Stimulated activated CD4-positive, alpha-beta T cell treated with anti-CD3 and anti-CD28 coated beads, TNF-alpha, amount 100 ng/mL, for 1 hour (primary cell): ENCODE measurements around the gene ANP32E.

ENCODE experiments used
- DNase-seq, 3 donors: peaks; one replicate each; pipeline ENCODE4 v3.0.0-alpha.2; 2020; ENCODE audit warnings: low read depth in 3 of 3, low spot score in 1 of 3

Gene ANP32E

DNA sequence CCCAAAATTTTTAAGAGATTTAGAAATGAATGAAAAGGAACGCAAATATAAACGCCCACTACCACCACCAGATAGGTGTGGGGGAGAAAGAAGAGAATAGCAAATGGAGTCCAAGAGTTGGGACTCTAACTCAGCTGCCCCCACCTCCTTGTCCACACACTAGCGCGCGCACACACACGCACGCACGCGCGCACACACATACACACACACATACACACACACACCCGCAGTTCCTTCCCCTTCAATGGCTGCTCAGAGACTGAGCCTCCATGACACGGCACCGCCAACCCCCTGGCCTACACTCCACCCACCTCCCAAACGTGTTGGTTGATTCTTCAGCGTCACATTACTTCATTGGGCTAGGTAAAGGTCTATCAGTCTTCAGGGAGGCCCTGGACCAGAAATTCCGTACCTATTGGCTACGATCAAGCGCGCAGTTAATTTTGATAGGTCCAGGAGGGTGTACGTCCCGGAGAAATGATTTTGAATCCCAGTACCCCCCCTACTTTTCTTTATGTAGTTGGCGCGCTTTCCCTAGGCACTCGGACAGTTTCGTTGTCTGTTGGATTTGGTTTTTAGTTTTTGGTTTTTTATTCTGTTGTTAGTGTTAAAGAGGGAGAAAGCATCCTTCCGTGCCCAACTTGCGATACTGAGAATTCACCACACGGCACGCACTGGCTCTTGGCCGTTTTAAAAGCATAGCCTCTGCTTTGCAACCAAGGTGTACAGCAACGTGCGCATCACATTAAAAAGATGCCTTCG lies at the start of gene ANP32E:
Gene ANP32E, minus strand, starts transcription at position 261 of the 762 bp plus-strand sequence. CDS start 326 bp downstream, outside the sequence.
- DNase-seq = peak; percentile 78 to 91 (median 86)

GRCh38 chr1:150283260-150283659 lies 47.3 kb upstream of the ANP32E start:
- DNase-seq = no peak

DNA sequence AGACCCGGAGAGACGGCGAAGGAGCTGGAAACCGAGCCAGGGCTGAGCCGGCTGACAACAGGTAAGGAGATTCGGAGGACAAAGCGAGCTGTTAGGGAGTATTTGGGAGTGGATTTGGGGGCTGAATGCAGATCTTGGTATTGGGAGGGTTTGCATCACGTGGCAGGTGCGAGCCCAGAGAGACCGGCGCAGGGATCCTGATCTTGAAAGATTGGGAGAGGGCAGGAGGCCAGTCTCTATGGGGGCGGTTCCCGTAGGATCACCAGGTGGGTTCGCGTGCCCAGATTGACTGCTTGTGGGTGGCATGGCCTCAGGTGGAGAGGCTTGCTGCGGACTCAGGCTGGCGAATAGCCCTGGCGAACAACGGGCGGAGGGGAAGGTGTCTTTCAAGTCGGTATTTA lies 46.6 kb upstream of the ANP32E start:
- no peak for DNase-seq

DNA sequence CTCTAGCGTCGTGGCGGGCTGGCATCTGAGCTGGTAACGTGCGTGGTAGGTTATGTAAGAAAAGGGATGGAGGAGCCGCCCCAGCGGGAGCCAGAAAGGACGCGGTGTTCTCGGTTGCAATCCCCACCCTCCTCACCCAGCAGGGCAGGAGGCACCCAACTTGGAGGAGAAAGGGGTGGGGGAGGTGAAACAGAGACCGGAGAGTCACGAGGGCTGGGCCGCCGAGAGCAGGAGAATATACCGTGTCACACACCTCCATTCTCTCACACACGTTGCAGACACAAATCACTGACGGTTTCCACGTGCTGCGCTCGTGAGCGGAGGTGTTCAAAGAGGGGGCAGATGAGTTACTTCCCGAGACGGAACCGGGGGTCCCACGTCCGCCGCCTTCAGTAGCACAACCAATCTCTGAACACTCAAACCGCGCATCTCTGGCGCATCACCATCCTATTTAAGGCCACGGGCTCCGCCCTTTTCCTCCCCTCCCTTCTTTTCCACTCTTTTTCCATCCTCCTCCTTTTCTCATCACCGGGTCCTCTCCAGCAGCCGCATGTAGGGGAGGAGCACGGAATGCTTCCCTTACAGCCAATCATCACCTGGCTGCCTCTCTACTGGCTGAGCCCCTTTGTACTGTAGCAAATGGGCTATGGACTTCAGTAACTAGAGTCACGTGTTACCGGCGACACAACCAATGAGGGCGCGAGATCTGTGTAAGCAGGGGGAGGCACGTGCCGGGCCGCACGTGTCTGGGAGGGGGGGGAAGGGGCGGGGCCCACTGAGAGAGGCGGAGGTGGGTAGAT lies 46.0 kb upstream of the ANP32E start, which contains the start of gene CIART:
Gene CIART, plus strand, starts transcription at position 797 of the 800 bp plus-strand sequence. CDS start 714 bp downstream, outside the sequence.
- peak; percentile 51 to 57 (median 52) for DNase-seq

- peak in 1 of 3 donors; percentile 39 for DNase-seq
These were observed 45.4 kb upstream of the ANP32E start for GRCh38 chr1:150281221-150281757.

DNA sequence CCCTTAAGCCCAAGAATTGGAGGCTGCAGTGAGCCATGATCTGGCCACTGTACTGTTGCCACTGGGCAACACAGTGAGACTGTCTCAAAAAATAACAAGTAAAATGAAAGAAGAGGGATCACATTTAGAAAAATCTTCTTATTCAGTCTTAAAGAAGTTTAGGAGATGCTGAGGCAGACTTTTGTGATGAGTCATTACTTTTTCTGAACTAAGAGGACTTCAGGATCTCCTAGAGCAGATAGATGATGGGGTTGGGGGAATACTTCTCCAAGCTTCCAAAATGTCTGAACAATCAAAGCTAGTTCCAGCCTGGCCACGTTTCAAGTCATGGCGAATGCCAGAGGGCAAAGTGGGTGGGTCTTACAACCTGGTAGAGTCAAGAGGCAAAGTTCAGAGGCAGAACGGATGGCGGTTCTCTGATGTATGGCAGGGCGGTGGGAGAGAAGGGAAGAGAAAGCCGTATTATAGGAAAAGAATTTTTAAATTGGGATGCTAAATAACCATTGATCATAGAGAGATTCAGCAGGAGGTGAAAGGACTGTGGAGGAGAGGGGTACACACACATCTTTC lies 44.3 kb upstream of the ANP32E start:
- no peak for DNase-seq

DNA sequence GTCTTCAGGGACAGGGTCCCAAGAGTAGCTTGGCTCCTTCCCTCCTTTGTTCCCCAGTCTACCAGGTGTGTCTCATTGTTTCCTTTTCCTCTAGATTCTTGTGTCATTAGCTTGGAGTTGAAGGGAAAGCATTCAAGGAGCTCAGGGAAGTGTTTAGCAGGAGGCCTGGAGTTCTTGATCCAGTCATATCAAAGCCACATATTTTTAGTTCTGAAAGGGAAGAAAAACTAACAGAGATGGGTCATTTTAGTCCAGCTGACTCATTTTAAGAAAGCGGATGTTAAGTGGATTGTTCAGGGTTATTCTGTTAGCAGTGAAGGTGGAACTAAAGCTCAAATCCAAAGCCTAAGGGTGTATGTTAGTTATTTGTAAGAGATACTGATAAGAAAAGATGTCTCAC lies 37.4 kb upstream of the ANP32E start:
- no peak for DNase-seq

GRCh38 chr1:150271291-150271959 lies 35.5 kb upstream of the ANP32E start:
- no peak for DNase-seq

- no peak for DNase-seq
These were observed 33.5 kb upstream of the ANP32E start for GRCh38 chr1:150269451-150269850.

GRCh38 chr1:150268705-150269403 lies 32.9 kb upstream of the ANP32E start, which contains the start of gene APH1A:
APH1A (minus strand) TSS chr1:150269016; CDS start chr1:150268810, 206 bp downstream.
- peak; percentile 79 to 85 (median 84) for DNase-seq

- DNase-seq = peak in 1 of 3 donors; percentile 10
These were observed 32.4 kb upstream of the ANP32E start for GRCh38 chr1:150268340-150268704.

DNA sequence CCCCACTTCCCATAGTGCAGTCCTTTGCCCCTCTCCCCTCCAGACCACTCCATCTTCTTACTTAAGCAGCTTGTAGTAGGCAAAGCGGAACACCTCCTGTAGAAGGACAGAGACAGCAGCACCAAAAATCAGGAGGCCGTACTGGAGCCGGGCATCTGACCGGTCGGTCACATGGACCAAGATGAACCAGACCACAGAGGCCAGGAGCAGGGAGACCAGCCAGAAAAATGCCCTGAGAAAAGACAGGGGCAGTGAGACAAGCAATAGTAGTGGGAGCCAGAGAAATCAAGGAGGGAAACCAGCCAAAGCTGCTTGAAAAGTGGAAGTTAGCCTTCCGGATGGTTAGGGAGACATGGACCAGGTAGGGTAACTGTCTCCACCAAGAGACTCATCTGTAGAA lies 32.0 kb upstream of the ANP32E start:
- DNase-seq = no peak

DNA sequence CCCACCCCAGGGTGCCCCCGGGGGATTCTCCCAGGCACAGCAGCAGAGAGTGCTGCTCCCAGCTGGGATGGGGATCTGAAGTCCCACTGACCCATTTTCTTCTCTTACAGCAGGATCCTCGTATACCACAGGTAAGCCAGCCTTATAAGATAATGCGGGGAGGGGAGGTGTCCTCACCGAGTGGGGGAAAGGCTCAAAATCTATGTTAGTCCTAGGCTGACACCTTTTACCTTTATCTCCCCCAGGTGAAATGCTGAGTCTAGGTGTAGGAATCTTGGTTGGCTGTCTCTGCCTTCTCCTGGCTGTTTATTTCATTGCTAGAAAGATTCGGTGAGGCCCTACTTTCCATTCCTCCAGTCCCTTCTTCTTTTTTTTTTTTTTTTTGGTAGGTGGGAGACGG lies 27.6 kb upstream of the ANP32E start:
- DNase-seq = no peak

GRCh38 chr1:150262388-150263320 lies 26.7 kb upstream of the ANP32E start:
- no peak for DNase-seq

DNA sequence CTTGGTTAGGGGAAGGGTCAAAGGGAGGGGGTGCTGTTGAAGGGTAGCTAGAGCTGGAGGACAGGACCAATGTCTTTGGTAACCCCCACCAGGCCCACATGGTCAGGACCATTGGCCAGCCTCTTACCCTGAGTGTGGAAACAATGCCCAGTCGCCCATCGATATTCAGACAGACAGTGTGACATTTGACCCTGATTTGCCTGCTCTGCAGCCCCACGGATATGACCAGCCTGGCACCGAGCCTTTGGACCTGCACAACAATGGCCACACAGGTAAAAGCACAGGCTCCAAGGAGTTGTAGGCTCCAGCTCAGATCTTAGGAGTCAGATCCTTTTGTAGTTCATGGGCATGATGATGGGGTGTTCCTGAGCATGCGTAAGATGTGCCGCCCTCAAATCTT lies 25.5 kb upstream of the ANP32E start:
- DNase-seq = no peak

DNA sequence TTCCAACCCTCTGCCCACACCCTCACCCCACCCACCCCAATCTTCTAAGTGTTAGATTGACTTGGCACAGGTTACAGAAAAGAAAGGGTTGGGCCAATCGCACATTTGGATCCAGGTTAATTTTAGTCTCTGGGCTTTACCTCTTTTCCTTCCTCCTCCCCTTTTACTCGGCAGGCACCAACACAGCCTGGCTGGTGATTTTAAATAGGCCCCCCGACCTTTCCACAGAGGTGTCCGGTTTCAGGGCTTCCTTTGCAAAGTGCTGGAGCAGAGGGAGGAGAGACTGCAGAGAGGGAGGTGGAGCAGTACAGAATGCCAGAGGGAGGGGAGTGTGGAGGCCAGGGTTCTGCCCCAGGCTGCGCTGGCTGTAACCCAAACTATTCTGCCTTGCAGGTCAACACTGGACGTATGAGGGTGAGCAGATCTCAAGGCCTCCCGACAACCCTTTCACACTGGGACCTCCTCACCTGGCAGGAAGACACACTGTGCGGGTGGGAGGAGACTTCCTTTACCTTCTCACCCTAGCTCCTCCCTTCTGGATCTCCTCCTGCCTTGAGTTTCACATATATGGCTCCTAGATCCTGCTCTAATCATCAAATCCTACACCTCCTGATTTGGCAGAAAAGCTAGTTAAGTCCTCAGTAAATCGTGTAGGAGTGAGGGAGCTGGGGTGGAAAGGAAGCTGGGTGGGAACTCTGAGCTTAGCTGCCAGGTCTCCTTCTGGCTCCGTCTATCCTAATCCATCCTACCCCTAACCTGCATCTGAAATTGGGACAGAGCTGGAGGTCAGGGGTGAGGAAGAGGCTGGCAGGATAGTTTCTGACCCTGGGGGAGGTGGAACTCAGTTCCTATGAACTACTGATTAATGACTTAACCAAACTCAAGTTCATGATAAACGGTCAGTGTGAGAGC lies 24.1 kb upstream of the ANP32E start:
- no peak for DNase-seq

GRCh38 chr1:150259217-150259616 lies 23.3 kb upstream of the ANP32E start:
- no peak for DNase-seq
